ENCODE measurements around the gene NFIX. TPM values are rescaled to one million over a fixed set of nuclear protein-coding genes. Genes with fewer than 3 reads are reported as not detected.

NFIX gene
- total RNA-seq, 4 donors from 2014 or later, result 126 to 223 (median 176) TPM

DNA sequence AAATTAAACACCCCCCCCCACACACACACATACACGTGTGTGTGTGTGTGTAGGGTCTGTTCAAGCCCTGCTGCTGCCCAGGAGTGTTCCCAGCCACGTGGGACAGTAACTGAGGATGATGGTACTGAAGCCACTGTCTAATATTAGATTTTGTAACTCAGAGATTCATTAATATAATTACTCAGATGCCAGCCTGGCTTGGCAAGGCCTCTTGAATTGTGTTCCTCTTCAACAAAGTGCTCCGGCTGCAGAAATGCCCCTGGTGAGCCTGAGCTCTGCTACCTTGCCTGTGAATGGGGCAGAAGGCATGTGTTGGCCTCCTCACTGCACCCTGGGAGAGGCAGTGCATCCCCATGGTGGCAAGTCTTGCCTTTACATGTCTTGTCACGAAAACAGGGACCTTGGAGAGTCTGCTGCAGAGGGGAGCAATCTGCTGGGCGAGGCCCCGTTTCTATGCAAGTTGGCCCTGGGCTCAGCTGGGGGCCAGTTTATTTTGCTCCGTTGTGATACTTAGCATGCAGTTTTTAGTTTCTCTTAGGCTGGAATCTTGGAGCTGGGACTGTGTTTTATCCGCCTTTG lies 44.0 kb downstream of the NFIX start:
- no peaks in the 10 kb centered on the region for H3K27me3 ChIP-seq
- no peaks in the 10 kb centered on the region for H3K36me3 ChIP-seq
- WGBS, result 35% methylated on average over 7 of the region's 8 CpGs

GRCh38 chr19:13040232-13040947 lies 45.1 kb downstream of the NFIX start:
- no peak for DNase-seq (ENCODE audit: low spot score in 2 of 2)
- no peaks in the 10 kb centered on the region for H3K9me3 ChIP-seq
- no peak overlapping the region for H3K4me3 ChIP-seq
- 44% methylated on average over 12 of the region's 15 CpGs for WGBS
- H3K4me1 ChIP-seq, result peaks cover 96% of the 10 kb centered on the region
- TF ChIP-seq EP300 (IDR thresholded peaks at IDR 0.05) (no peak), POLR2AphosphoS5 (IDR thresholded peaks at IDR 0.05) (no peak)
- no peaks in the 10 kb centered on the region for H3K36me3 ChIP-seq
- peak overlapping the region; percentile 82 for H3K27ac ChIP-seq
- no peaks in the 10 kb centered on the region for H3K27me3 ChIP-seq

More for the DNA sequence above, 44.0 kb downstream of the NFIX start:
- no peak for DNase-seq (ENCODE audit: low spot score in 2 of 2)
- TF ChIP-seq POLR2AphosphoS5 (IDR thresholded peaks at IDR 0.05), result no peak
- TF ChIP-seq EP300 (IDR thresholded peaks at IDR 0.05), result no peak
- TF ChIP-seq, protein P1, sequence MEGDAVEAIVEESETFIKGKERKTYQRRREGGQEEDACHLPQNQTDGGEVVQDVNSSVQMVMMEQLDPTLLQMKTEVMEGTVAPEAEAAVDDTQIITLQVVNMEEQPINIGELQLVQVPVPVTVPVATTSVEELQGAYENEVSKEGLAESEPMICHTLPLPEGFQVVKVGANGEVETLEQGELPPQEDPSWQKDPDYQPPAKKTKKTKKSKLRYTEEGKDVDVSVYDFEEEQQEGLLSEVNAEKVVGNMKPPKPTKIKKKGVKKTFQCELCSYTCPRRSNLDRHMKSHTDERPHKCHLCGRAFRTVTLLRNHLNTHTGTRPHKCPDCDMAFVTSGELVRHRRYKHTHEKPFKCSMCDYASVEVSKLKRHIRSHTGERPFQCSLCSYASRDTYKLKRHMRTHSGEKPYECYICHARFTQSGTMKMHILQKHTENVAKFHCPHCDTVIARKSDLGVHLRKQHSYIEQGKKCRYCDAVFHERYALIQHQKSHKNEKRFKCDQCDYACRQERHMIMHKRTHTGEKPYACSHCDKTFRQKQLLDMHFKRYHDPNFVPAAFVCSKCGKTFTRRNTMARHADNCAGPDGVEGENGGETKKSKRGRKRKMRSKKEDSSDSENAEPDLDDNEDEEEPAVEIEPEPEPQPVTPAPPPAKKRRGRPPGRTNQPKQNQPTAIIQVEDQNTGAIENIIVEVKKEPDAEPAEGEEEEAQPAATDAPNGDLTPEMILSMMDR (IDR thresholded peaks at IDR 0.05), result no peak
- TF ChIP-seq POLR2A (IDR thresholded peaks at IDR 0.05), result no peak
- H3K4me3 ChIP-seq, result no peak overlapping the region
- H3K4me1 ChIP-seq, result peaks cover 96% of the 10 kb centered on the region
- H3K9me3 ChIP-seq, result no peaks in the 10 kb centered on the region
- H3K27ac ChIP-seq, result peak overlapping the region; percentile 90

DNA sequence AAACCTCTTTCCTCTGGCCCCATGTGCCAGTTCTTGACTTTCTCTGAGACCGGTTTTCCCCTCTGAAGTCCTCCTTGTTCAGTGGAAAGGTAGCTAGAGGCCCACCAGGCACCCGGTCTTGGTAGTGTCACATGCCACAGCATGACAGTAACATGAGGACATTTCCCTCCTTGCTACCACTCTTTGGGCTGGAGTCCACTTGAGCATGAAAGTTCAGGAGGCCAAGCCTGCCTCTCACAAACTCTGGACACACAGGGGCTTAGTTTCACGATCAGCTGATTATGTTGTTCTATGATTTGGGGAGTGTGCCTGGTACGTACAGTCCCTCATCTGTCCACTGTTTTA lies 45.6 kb downstream of the NFIX start:
- Histone ChIP-seq H3K9me3 (no peaks in the 10 kb centered on the region), H3K27ac (peak overlapping the region; percentile 82), H3K27me3 (no peaks in the 10 kb centered on the region), H3K4me1 (peaks cover 96% of the 10 kb centered on the region), H3K36me3 (no peaks in the 10 kb centered on the region), H3K4me3 (no peak overlapping the region)
- WGBS, result 40% methylated on average over 4 of the region's 4 CpGs
- no peak for DNase-seq (ENCODE audit: low spot score in 2 of 2)
- TF ChIP-seq, protein P1 (IDR thresholded peaks at IDR 0.05), result no peak
- TF ChIP-seq POLR2A (IDR thresholded peaks at IDR 0.05) (no peak), POLR2AphosphoS5 (IDR thresholded peaks at IDR 0.05) (no peak), EP300 (IDR thresholded peaks at IDR 0.05) (no peak)

DNA sequence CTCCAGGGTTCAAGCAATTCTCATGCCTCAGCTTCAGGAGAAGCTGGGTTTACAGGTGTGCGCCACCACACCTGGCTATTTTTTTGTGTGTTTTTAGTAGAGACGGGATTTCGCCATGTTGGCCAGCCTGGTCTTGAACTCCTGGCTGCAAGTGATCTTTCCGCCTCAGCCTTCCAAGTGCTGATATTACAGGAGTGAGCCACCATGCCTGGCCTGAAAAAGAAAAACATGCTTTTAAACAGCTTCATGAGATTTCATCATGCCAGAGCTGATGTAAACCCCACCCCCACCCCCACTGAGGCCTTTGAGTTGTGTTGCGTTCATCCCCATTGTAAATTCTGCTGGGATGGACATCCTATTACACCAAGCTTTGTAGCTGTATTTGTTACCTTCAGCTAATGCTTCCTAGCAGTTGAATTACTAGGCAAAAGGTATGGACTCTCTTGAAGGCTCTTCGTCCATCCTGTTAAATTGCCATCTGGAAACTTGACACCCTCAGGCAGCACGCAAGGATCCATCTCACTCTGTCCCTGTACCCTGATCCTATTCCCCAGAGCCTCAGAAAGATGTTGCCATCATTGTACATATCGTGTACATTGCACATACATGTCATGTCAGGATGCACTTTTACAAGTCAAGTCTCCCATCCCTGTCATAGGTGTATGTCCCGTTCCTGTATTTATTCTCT lies 47.3 kb downstream of the NFIX start:
- H3K9me3 ChIP-seq, result no peaks in the 10 kb centered on the region
- peaks cover 95% of the 10 kb centered on the region for H3K4me1 ChIP-seq
- peak overlapping the region; percentile 38 for H3K27ac ChIP-seq
- TF ChIP-seq POLR2AphosphoS5 (IDR thresholded peaks at IDR 0.05), result no peak
- no peak for TF ChIP-seq EP300 (IDR thresholded peaks at IDR 0.05)
- TF ChIP-seq POLR2A (IDR thresholded peaks at IDR 0.05), result no peak
- TF ChIP-seq, protein P1 (IDR thresholded peaks at IDR 0.05), result no peak
- no peaks in the 10 kb centered on the region for H3K27me3 ChIP-seq
- H3K4me3 ChIP-seq, result no peak overlapping the region
- 80% methylated on average over 9 of the region's 9 CpGs for WGBS
- H3K36me3 ChIP-seq, result no peaks in the 10 kb centered on the region
- no peak for DNase-seq (ENCODE audit: low spot score in 2 of 2)

- no peak for DNase-seq (ENCODE audit: low spot score in 2 of 2)
- WGBS, result 51% methylated on average over 2 of the region's 5 CpGs
- no peak for TF ChIP-seq POLR2AphosphoS5 (IDR thresholded peaks at IDR 0.05)
- no peak for TF ChIP-seq EP300 (IDR thresholded peaks at IDR 0.05)
- no peak for TF ChIP-seq POLR2A (IDR thresholded peaks at IDR 0.05)
- TF ChIP-seq, protein P1 (IDR thresholded peaks at IDR 0.05), result no peak
- Histone ChIP-seq H3K9me3 (no peaks in the 10 kb centered on the region), H3K36me3 (no peaks in the 10 kb centered on the region), H3K27me3 (no peaks in the 10 kb centered on the region), H3K4me3 (no peak overlapping the region), H3K4me1 (peaks cover 95% of the 10 kb centered on the region), H3K27ac (peak overlapping the region; percentile 18)
Measured at GRCh38 chr19:13043285-13043684, 48.0 kb downstream of the NFIX start.
